PC-9 (cell line): Measurements from ENCODE around the gene GGNBP2. TPM values are rescaled to one million over a fixed set of nuclear protein-coding genes. Genes with fewer than 3 reads are reported as not detected.

Source experiments
- BruUV-seq: library from RNA; stranded (reverse); fragments of 400-500 nt; replicated peaks from 2 replicates; lab custom pipeline; 2021; lab: Mats Ljungman, UMichigan
- CTCF ChIA-PET: fragments of 300-600 bp; sonication (Branson Sonifier 250); formaldehyde crosslinking; loops from one replicate; lab custom pipeline; 2022; ENCODE audit warnings: antibody characterized with exemption; lab: Charles Lee
- POLR2A ChIA-PET: fragments of 300-600 bp; sonication (Branson Sonifier 250); formaldehyde crosslinking; loops from one replicate; lab custom pipeline; 2022; ENCODE audit warnings: antibody characterized with exemption; ENCODE audit not compliant: unreplicated experiment; lab: Charles Lee
- DNase-seq, 2 experiments: peaks; one replicate each; pipeline versions ENCODE4 v3.0.0 to v3.0.0-alpha.2; 2015 to 2022; ENCODE audit warnings: mixed read lengths in 1 of 2
- H2AFZ ChIP-seq: fragments of 200-600 bp; sonication (generic); 2 replicates; pipeline ENCODE4 v1.8.1; 2017; ENCODE audit warnings: antibody characterized with exemption
- H3F3A ChIP-seq: fragments of 200-600 bp; sonication (generic); 2 replicates; pipeline ENCODE4 v1.8.1; 2017; ENCODE audit warnings: antibody characterized with exemption, mild to moderate bottlenecking, low read depth; ENCODE audit not compliant: insufficient read depth
- H3K27ac ChIP-seq: fragments of 200-600 bp; sonication (generic); 2 replicates; pipeline ENCODE4 v1.6.1; 2016; ENCODE audit warnings: mixed run types
- H3K27me3 ChIP-seq: fragments of 200-600 bp; sonication (generic); 2 replicates; pipeline ENCODE4 v1.6.1; 2016; ENCODE audit warnings: low read depth, mixed run types; ENCODE audit not compliant: insufficient read depth
- H3K36me3 ChIP-seq: fragments of 200-600 bp; sonication (generic); 2 replicates; pipeline ENCODE4 v1.6.1; 2016; ENCODE audit warnings: low read depth, mixed run types
- H3K4me1 ChIP-seq: fragments of 200-600 bp; sonication (generic); replicated peaks from 2 replicates; pipeline ENCODE4 v1.6.1; 2016; ENCODE audit warnings: mixed run types; ENCODE audit not compliant: insufficient read depth
- H3K4me2 ChIP-seq: fragments of 200-600 bp; sonication (generic); 2 replicates; pipeline ENCODE4 v1.6.1; 2017; ENCODE audit warnings: mixed run types
- H3K4me3 ChIP-seq: fragments of 200-600 bp; sonication (generic); 2 replicates; pipeline ENCODE4 v1.6.1; 2016; ENCODE audit warnings: mixed run types
- H3K79me2 ChIP-seq: fragments of 200-600 bp; sonication (generic); 2 replicates; pipeline ENCODE4 v1.6.1; 2017; ENCODE audit warnings: low read depth, mixed run types
- H3K9me2 ChIP-seq: fragments of 200-600 bp; sonication (generic); 2 replicates; pipeline ENCODE4 v1.8.1; 2017; ENCODE audit warnings: mild to moderate bottlenecking; ENCODE audit not compliant: insufficient read depth
- H3K9me3 ChIP-seq: fragments of 200-600 bp; sonication (generic); 2 replicates; pipeline ENCODE4 v1.8.1; 2016; ENCODE audit warnings: low read depth; ENCODE audit not compliant: insufficient read depth
- H4K20me1 ChIP-seq: fragments of 200-600 bp; sonication (generic); 2 replicates; pipeline ENCODE4 v1.8.1; 2017; ENCODE audit not compliant: insufficient read depth
- EZH2 ChIP-seq: fragments of 200-600 bp; sonication (generic); IDR thresholded peaks from 2 replicates; pipeline ENCODE4 v1.8.0; 2017; ENCODE audit warnings: antibody characterized with exemption, low read depth
- intact Hi-C: fragments of 100-400 bp; cut with micrococcal nuclease; formaldehyde crosslinking; loops from one replicate; pipeline ENCODE4 v1.10.0; 2022; ENCODE audit not compliant: unreplicated experiment
- total RNA-seq: library from RNA; stranded (reverse); gene quantifications from 2 replicates; pipeline ENCODE4 v1.2.3, GENCODE V29; 2021
- TF ChIP-seq, protein P1 (sequence below): fragments of 200-600 bp; sonication (generic); conservative IDR thresholded peaks from 2 replicates; pipeline ENCODE4 v1.6.1; 2017; ENCODE audit warnings: mixed run types, antibody characterized with exemption, mild to moderate bottlenecking, moderate library complexity

The GGNBP2 gene
- total RNA-seq, 1 experiment from 2014 or later, result 51.4 TPM

DNA sequence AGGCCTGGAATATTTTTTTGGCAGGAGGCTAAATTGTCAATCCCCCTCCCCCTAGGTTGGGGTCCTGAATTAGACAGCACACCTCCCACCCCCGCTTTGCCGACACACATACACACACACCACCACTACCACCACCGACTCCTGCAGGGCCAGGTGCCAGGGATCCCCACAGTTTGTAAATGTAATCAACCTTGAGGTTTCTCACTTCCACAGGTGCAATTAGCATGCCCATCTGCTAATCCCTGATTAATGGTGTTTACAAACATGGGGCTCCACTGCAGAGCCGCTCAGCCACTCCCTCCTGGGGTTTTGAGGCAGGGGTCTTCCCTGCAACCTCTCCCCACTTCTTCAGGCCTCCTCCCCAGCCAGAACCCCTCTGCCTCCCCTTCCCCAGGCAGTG lies 68.4 kb downstream of the GGNBP2 start:
- POLR2A ChIA-PET, result no interaction called here
- DNase-seq, result no peak
- no peaks in the 10 kb centered on the region for H3K9me2 ChIP-seq
- no peaks in the 10 kb centered on the region for H3K9me3 ChIP-seq
- CTCF ChIA-PET, result no interaction called here
- H4K20me1 ChIP-seq, result peaks cover 4% of the 10 kb centered on the region
- no peaks in the 10 kb centered on the region for H3K27me3 ChIP-seq
- H3K36me3 ChIP-seq, result no peaks in the 10 kb centered on the region
- H3K79me2 ChIP-seq, result no peaks in the 10 kb centered on the region
- H3K4me3 ChIP-seq, result no peak overlapping the region
- H2AFZ ChIP-seq, result no peak overlapping the region
- no peaks in the 10 kb centered on the region for H3K4me1 ChIP-seq
- intact Hi-C loops, result no loop called here
- TF ChIP-seq, protein P1, sequence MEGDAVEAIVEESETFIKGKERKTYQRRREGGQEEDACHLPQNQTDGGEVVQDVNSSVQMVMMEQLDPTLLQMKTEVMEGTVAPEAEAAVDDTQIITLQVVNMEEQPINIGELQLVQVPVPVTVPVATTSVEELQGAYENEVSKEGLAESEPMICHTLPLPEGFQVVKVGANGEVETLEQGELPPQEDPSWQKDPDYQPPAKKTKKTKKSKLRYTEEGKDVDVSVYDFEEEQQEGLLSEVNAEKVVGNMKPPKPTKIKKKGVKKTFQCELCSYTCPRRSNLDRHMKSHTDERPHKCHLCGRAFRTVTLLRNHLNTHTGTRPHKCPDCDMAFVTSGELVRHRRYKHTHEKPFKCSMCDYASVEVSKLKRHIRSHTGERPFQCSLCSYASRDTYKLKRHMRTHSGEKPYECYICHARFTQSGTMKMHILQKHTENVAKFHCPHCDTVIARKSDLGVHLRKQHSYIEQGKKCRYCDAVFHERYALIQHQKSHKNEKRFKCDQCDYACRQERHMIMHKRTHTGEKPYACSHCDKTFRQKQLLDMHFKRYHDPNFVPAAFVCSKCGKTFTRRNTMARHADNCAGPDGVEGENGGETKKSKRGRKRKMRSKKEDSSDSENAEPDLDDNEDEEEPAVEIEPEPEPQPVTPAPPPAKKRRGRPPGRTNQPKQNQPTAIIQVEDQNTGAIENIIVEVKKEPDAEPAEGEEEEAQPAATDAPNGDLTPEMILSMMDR, result no peak
- no peak for TF ChIP-seq EZH2
- H3K4me2 ChIP-seq, result no peak overlapping the region
- H3F3A ChIP-seq, result no peaks in the 10 kb centered on the region
- BruUV-seq, result no TSS peak
- H3K27ac ChIP-seq, result no peak overlapping the region

DNA sequence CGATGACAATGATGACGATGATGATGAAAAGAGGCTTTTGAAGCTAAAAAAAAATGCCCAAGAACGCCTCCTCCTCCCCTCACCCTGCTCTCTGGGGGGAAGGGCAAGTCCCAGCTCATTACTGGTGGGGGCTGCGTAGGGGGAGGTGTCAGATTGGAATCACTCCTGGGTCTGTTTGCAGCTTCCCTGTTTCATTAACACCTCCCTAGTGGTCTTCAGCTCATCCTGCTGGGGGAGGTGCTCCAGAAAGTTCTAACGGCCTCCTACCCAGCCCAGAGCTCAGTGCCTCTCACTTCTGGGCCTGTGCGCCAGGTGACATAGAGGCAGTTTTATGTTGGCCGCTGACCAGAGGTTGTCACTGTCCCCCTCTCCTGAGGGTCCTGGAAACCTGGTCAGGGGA lies 69.4 kb downstream of the GGNBP2 start:
- no TSS peak for BruUV-seq
- TF ChIP-seq, protein P1, result no peak
- no peak for TF ChIP-seq EZH2
- Histone ChIP-seq H4K20me1 (peaks cover 4% of the 10 kb centered on the region), H3K36me3 (no peaks in the 10 kb centered on the region), H3K9me3 (no peaks in the 10 kb centered on the region), H3K27ac (no peak overlapping the region), H2AFZ (no peak overlapping the region), H3K9me2 (no peaks in the 10 kb centered on the region), H3K79me2 (no peaks in the 10 kb centered on the region), H3K4me3 (no peak overlapping the region), H3F3A (no peaks in the 10 kb centered on the region; the same call in 1 of the 2 replicates), H3K27me3 (no peaks in the 10 kb centered on the region), H3K4me1 (no peaks in the 10 kb centered on the region), H3K4me2 (no peak overlapping the region)
- DNase-seq, result no peak
- CTCF ChIA-PET, result no interaction called here
- POLR2A ChIA-PET, result no interaction called here
- intact Hi-C loops, result no loop called here

DNA sequence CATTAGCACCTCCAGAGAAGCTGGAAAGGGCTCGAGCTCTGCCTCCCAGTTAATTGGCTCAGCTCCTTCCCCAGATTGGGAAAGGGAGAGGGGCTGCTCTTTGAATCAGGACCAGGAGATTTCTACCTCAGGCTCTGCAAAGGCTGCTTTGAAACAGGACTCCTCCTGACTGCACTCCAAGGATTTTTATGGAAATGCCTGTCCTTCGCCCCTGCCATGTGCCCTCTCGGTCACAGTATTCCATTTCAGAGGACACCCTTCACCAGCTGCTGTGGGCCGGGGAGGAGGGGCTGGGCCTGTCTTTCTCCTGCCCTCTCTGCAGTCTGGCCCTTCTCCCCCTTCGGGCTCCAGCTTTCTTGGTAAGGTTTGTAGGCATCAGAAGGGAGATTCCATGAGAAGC lies 70.2 kb downstream of the GGNBP2 start:
- no peaks in the 10 kb centered on the region for H3K9me2 ChIP-seq
- H3K27me3 ChIP-seq, result no peaks in the 10 kb centered on the region
- no TSS peak for BruUV-seq
- TF ChIP-seq, protein P1, result no peak
- no peak for TF ChIP-seq EZH2
- no peak overlapping the region for H3K4me2 ChIP-seq
- no peaks in the 10 kb centered on the region; the same call in none of the 2 replicates for H4K20me1 ChIP-seq
- no peak for DNase-seq
- H3K27ac ChIP-seq, result no peak overlapping the region
- H2AFZ ChIP-seq, result no peak overlapping the region
- H3K9me3 ChIP-seq, result no peaks in the 10 kb centered on the region
- H3K79me2 ChIP-seq, result no peaks in the 10 kb centered on the region
- no peaks in the 10 kb centered on the region; the same call in 1 of the 2 replicates for H3F3A ChIP-seq
- CTCF ChIA-PET, result no interaction called here
- no peaks in the 10 kb centered on the region for H3K4me1 ChIP-seq
- POLR2A ChIA-PET, result no interaction called here
- H3K36me3 ChIP-seq, result no peaks in the 10 kb centered on the region
- no peak overlapping the region for H3K4me3 ChIP-seq
- intact Hi-C loops, result no loop called here
